GM19043 (cell line): ENCODE results near the gene DDIT3.
A peak's percentile ranks its signal among the peaks of the same experiment; 100 is the strongest.
"Not testable (repeated sequence)": the region's sequence is repeated elsewhere in the genome, so short reads cannot be mapped to it uniquely, and the experiment has no call there.

ENCODE experiments used
- ATAC-seq: cut with Tn5 transposase; IDR thresholded peaks from one replicate; pipeline ENCODE4 v1.9.1; 2021; ENCODE audit warnings: low read depth; ENCODE audit not compliant: unreplicated experiment

The DDIT3 gene

GRCh38 chr12:57520053-57520818 lies at the start of gene DDIT3:
Gene DDIT3, minus strand, starts transcription at chr12:57520514. Its CDS starts 3,108 bp downstream, at chr12:57517406.
- ATAC-seq, result peak; percentile 68

GRCh38 chr12:57569858-57570257 lies 49.5 kb upstream of the DDIT3 start:
- ATAC-seq, result no peak

GRCh38 chr12:57568838-57569237 lies 48.5 kb upstream of the DDIT3 start:
- ATAC-seq, result no peak

- no peak for ATAC-seq
These were observed 43.9 kb upstream of the DDIT3 start for GRCh38 chr12:57564178-57564740.

GRCh38 chr12:57563358-57563757 lies 43.0 kb upstream of the DDIT3 start:
- ATAC-seq, result no peak

- not testable (repeated sequence) for ATAC-seq
These were observed 40.8 kb upstream of the DDIT3 start for GRCh38 chr12:57561117-57561516.

- no peak for ATAC-seq
These were observed 40.2 kb upstream of the DDIT3 start for GRCh38 chr12:57560516-57560915.

GRCh38 chr12:57558864-57559263 lies 38.5 kb upstream of the DDIT3 start:
- ATAC-seq, result no peak

- ATAC-seq, result no peak
These were observed 34.6 kb upstream of the DDIT3 start for GRCh38 chr12:57554897-57555296.

GRCh38 chr12:57554453-57554852 lies 34.1 kb upstream of the DDIT3 start:
- ATAC-seq, result no peak

GRCh38 chr12:57553343-57554202 lies 33.3 kb upstream of the DDIT3 start:
- no peak for ATAC-seq

GRCh38 chr12:57552835-57553313 lies 32.6 kb upstream of the DDIT3 start:
- no peak for ATAC-seq

- no peak for ATAC-seq
These were observed 32.0 kb upstream of the DDIT3 start for GRCh38 chr12:57552306-57552651.

GRCh38 chr12:57551637-57552305 lies 31.5 kb upstream of the DDIT3 start:
- no peak for ATAC-seq

- no peak for ATAC-seq
These were observed 30.6 kb upstream of the DDIT3 start for GRCh38 chr12:57550641-57551549.

- ATAC-seq, result no peak
These were observed 29.8 kb upstream of the DDIT3 start, which contains the start of gene KIF5A for GRCh38 chr12:57549909-57550640. Gene KIF5A, plus strand, starts transcription at chr12:57550044. Its CDS starts 228 bp downstream, at chr12:57550272.

GRCh38 chr12:57549203-57549908 lies 29.0 kb upstream of the DDIT3 start:
- ATAC-seq, result no peak

- no peak for ATAC-seq
These were observed 28.2 kb upstream of the DDIT3 start for GRCh38 chr12:57548488-57548887.

GRCh38 chr12:57548013-57548315 lies 27.6 kb upstream of the DDIT3 start:
- ATAC-seq, result no peak
